Trophoblast cell (in vitro differentiated cells and primary cell): Measurements from ENCODE around the gene ZBTB32.

Source experiments
- DNase-seq, 2 donors: peaks; one replicate each; pipeline ENCODE4 v3.0.0-alpha.2; 2016
- H2AFZ ChIP-seq: 2 replicates; pipeline ENCODE4 v1.6.1; 2013; ENCODE audit warnings: low read length, moderate library complexity, mild to moderate bottlenecking; ENCODE audit not compliant: insufficient read depth, poor library complexity
- H2AK5ac ChIP-seq: 2 replicates; pipeline ENCODE4 v1.6.1; 2013; ENCODE audit warnings: mild to moderate bottlenecking, low read length
- H2BK120ac ChIP-seq: 2 replicates; pipeline ENCODE4 v1.6.1; 2013; ENCODE audit warnings: low read length, mild to moderate bottlenecking, moderate library complexity; ENCODE audit not compliant: insufficient read depth, poor library complexity
- H2BK12ac ChIP-seq: 2 replicates; pipeline ENCODE4 v1.6.1; 2013; ENCODE audit warnings: mild to moderate bottlenecking, low read length, moderate library complexity
- H2BK5ac ChIP-seq: 2 replicates; pipeline ENCODE4 v1.6.1; 2013; ENCODE audit warnings: low read length, low read depth, moderate library complexity, mild to moderate bottlenecking; ENCODE audit not compliant: poor library complexity
- H3K14ac ChIP-seq: 2 replicates; pipeline ENCODE4 v1.6.1; 2013; ENCODE audit warnings: mild to moderate bottlenecking, low read length
- H3K18ac ChIP-seq: 2 replicates; pipeline ENCODE4 v1.6.1; 2013; ENCODE audit warnings: mild to moderate bottlenecking, low read length
- H3K23ac ChIP-seq: 2 replicates; pipeline ENCODE4 v1.6.1; 2013; ENCODE audit warnings: low read length
- H3K27ac ChIP-seq: 2 replicates; pipeline ENCODE4 v1.5.1; 2013; ENCODE audit warnings: low read depth, mild to moderate bottlenecking, inconsistent platforms, low read length, moderate library complexity
- H3K27me3 ChIP-seq: 2 replicates; pipeline ENCODE4 v1.6.1; 2013; ENCODE audit warnings: inconsistent platforms, mild to moderate bottlenecking, low read length, moderate library complexity; ENCODE audit not compliant: insufficient read depth
- H3K36me3 ChIP-seq, 2 experiments: 1 replicate in 1 of 2; 2 replicates in 1 of 2; pipeline ENCODE4 v1.6.1; 2013; ENCODE audit warnings: low read length in 2 of 2, mild to moderate bottlenecking in 2 of 2, moderate library complexity in 1 of 2; ENCODE audit not compliant: insufficient read depth in 2 of 2, control insufficient read depth in 1 of 2
- H3K4ac ChIP-seq: 2 replicates; pipeline ENCODE4 v1.6.1; 2013; ENCODE audit warnings: low read depth, mild to moderate bottlenecking, low read length, moderate library complexity
- H3K4me1 ChIP-seq, 2 experiments: 1 replicate in 1 of 2; 2 replicates in 1 of 2; pipeline ENCODE4 v1.6.1; 2013; ENCODE audit warnings: low read length in 2 of 2, mild to moderate bottlenecking in 2 of 2, moderate library complexity in 1 of 2; ENCODE audit not compliant: insufficient read depth in 2 of 2, control insufficient read depth in 1 of 2
- H3K4me2 ChIP-seq: 2 replicates; pipeline ENCODE4 v1.6.1; 2013; ENCODE audit warnings: inconsistent platforms, mild to moderate bottlenecking, low read length, moderate library complexity
- H3K4me3 ChIP-seq: 2 replicates; pipeline ENCODE4 v1.5.1; 2013; ENCODE audit warnings: mild to moderate bottlenecking, low read depth, low read length, inconsistent platforms
- H3K79me1 ChIP-seq: one replicate; pipeline ENCODE4 v1.6.1; 2013; ENCODE audit warnings: low read length
- H3K79me2 ChIP-seq: 2 replicates; pipeline ENCODE4 v1.6.1; 2013; ENCODE audit warnings: low read length, mild to moderate bottlenecking; ENCODE audit not compliant: control insufficient read depth, insufficient read depth, poor library complexity
- H3K9ac ChIP-seq: 2 replicates; pipeline ENCODE4 v1.6.1; 2013; ENCODE audit warnings: mild to moderate bottlenecking, low read length
- H3K9me3 ChIP-seq: 2 replicates; pipeline ENCODE4 v1.6.1; 2013; ENCODE audit warnings: low read depth, mild to moderate bottlenecking, control low read depth, inconsistent platforms, low read length; ENCODE audit not compliant: insufficient read depth
- H4K12ac ChIP-seq: 2 replicates; pipeline ENCODE4 v1.6.1; 2013; ENCODE audit warnings: low read depth, mild to moderate bottlenecking, low read length, moderate library complexity
- H4K8ac ChIP-seq: 2 replicates; pipeline ENCODE4 v1.6.1; 2013; ENCODE audit warnings: low read depth, mild to moderate bottlenecking, low read length, moderate library complexity
- H4K91ac ChIP-seq: one replicate; pipeline ENCODE4 v1.6.1; 2013; ENCODE audit warnings: low read depth, mild to moderate bottlenecking, low read length, moderate library complexity
- WGBS: extraction: QIAGEN DNeasy Blood & Tissue Kit; methylation state at CpG from one replicate; pipeline ENCODE4 v1.1.7; 2013; ENCODE audit warnings: missing lambda C conversion rate; ENCODE audit not compliant: insufficient read length, insufficient coverage; ENCODE audit errors: extremely low coverage; 5-methylcytosine and 5-hydroxymethylcytosine counted together

ZBTB32 gene

GRCh38 chr19:35754370-35755130 is 50.2 kb downstream of the ZBTB32 start:
- Histone ChIP-seq H3K14ac (no peak overlapping the region), H3K36me3 (peaks cover 33 to 37% of the 10 kb centered on the region in 2 experiments), H2AFZ (no peak overlapping the region), H3K4me2 (no peak overlapping the region), H2BK120ac (no peak overlapping the region), H4K12ac (no peak overlapping the region), H3K4ac (no peak overlapping the region), H3K9me3 (peaks cover 4% of the 10 kb centered on the region), H3K79me2 (peaks cover 8% of the 10 kb centered on the region), H3K79me1 (peaks cover 30% of the 10 kb centered on the region), H4K8ac (no peak overlapping the region), H2AK5ac (no peak overlapping the region), H3K27me3 (no peaks in the 10 kb centered on the region), H3K23ac (no peak overlapping the region), H3K27ac (peak overlapping the region; percentile 25), H3K4me1 (peaks cover 33 to 34% of the 10 kb centered on the region in 2 experiments), H2BK5ac (no peak overlapping the region), H2BK12ac (no peak overlapping the region), H4K91ac (peak overlapping the region; percentile 23), H3K4me3 (no peak overlapping the region), H3K18ac (no peak overlapping the region), H3K9ac (no peak overlapping the region)
- WGBS: no CpG with 5 or more reads among the region's 13 CpGs
- no peak for DNase-seq

- peak overlapping the region; percentile 88 for H2BK120ac ChIP-seq
- peaks cover 27% of the 10 kb centered on the region for H3K79me1 ChIP-seq
- peaks cover 36 to 38% of the 10 kb centered on the region in 2 experiments for H3K36me3 ChIP-seq
- peak overlapping the region; percentile 47 for H2BK12ac ChIP-seq
- WGBS: no CpG with 5 or more reads among the region's 17 CpGs
- no peak overlapping the region for H3K9ac ChIP-seq
- peak overlapping the region; percentile 91 for H4K91ac ChIP-seq
- no peak overlapping the region for H2AK5ac ChIP-seq
- H3K9me3 ChIP-seq: peaks cover 4% of the 10 kb centered on the region
- peak overlapping the region; percentile 57 for H3K4me2 ChIP-seq
- no peaks in the 10 kb centered on the region for H3K27me3 ChIP-seq
- no peak overlapping the region for H3K23ac ChIP-seq
- peaks cover 29 to 30% of the 10 kb centered on the region in 2 experiments for H3K4me1 ChIP-seq
- no peak overlapping the region for H3K4me3 ChIP-seq
- peak overlapping the region; percentile 68 for H2BK5ac ChIP-seq
- H4K12ac ChIP-seq: peak overlapping the region; percentile 21
- no peak overlapping the region for H2AFZ ChIP-seq
- peak overlapping the region; percentile 93 for H3K27ac ChIP-seq
- H3K18ac ChIP-seq: peak overlapping the region; percentile 18
- H3K14ac ChIP-seq: peak overlapping the region; percentile 59
- H4K8ac ChIP-seq: peak overlapping the region; percentile 67
- H3K79me2 ChIP-seq: peaks cover 6% of the 10 kb centered on the region
- no peak overlapping the region for H3K4ac ChIP-seq
- DNase-seq: no peak
Observed at GRCh38 chr19:35755131-35755549, 50.8 kb downstream of the ZBTB32 start.

GRCh38 chr19:35755550-35756376 is 51.4 kb downstream of the ZBTB32 start:
- H3K14ac ChIP-seq: peak overlapping the region; percentile 86
- DNase-seq: peak; percentile 14 to 34
- H2BK12ac ChIP-seq: peak overlapping the region; percentile 78
- peak overlapping the region; percentile 88 for H2BK120ac ChIP-seq
- peaks cover 4% of the 10 kb centered on the region for H3K9me3 ChIP-seq
- H3K27me3 ChIP-seq: no peaks in the 10 kb centered on the region
- peak overlapping the region; percentile 22 for H4K12ac ChIP-seq
- H4K8ac ChIP-seq: peak overlapping the region; percentile 67
- H3K4me2 ChIP-seq: peak overlapping the region; percentile 57
- H3K9ac ChIP-seq: no peak overlapping the region
- peak overlapping the region; percentile 49 for H2AK5ac ChIP-seq
- H3K27ac ChIP-seq: peak overlapping the region; percentile 93
- peak overlapping the region; percentile 51 for H3K18ac ChIP-seq
- no peak overlapping the region for H3K23ac ChIP-seq
- H3K79me1 ChIP-seq: peaks cover 27% of the 10 kb centered on the region
- H2AFZ ChIP-seq: no peak overlapping the region
- H3K4me1 ChIP-seq: peaks cover 29 to 31% of the 10 kb centered on the region in 2 experiments
- H3K79me2 ChIP-seq: peaks cover 6% of the 10 kb centered on the region
- peak overlapping the region; percentile 91 for H4K91ac ChIP-seq
- H2BK5ac ChIP-seq: peak overlapping the region; percentile 68
- peak overlapping the region; percentile 68 for H3K4ac ChIP-seq
- H3K36me3 ChIP-seq: peaks cover 37 to 39% of the 10 kb centered on the region in 2 experiments
- WGBS: no CpG with 5 or more reads among the region's 74 CpGs
- H3K4me3 ChIP-seq: no peak overlapping the region

GRCh38 chr19:35756377-35757230 is 52.2 kb downstream of the ZBTB32 start, which contains the start of gene HSPB6:
HSPB6 (minus strand) TSS chr19:35757029; CDS start chr19:35757008, 21 bp downstream.
- H3K4ac ChIP-seq: peak within 1 kb of the TSS; percentile 71
- peak within 1 kb of the TSS; percentile 84 for H4K12ac ChIP-seq
- H3K4me3 ChIP-seq: no peak within 1 kb of the TSS
- H3K4me2 ChIP-seq: peak within 1 kb of the TSS; percentile 69
- H4K91ac ChIP-seq: peak within 1 kb of the TSS; percentile 91
- H3K9ac ChIP-seq: peak within 1 kb of the TSS; percentile 64
- H3K23ac ChIP-seq: no peak within 1 kb of the TSS
- H2AK5ac ChIP-seq: peak within 1 kb of the TSS; percentile 91
- peaks cover 6% of the 10 kb centered on the region for H3K79me2 ChIP-seq
- H3K9me3 ChIP-seq: peaks cover 4% of the 10 kb centered on the region
- peak within 1 kb of the TSS; percentile 93 for H2BK120ac ChIP-seq
- H3K18ac ChIP-seq: peak within 1 kb of the TSS; percentile 85
- H4K8ac ChIP-seq: peak within 1 kb of the TSS; percentile 87
- peaks cover 41 to 42% of the 10 kb centered on the region in 2 experiments for H3K36me3 ChIP-seq
- WGBS: no CpG with 5 or more reads among the region's 52 CpGs
- H3K4me1 ChIP-seq: peaks cover 29 to 31% of the 10 kb centered on the region in 2 experiments
- H3K27ac ChIP-seq: peak within 1 kb of the TSS; percentile 93
- H3K27me3 ChIP-seq: no peaks in the 10 kb centered on the region
- H2BK5ac ChIP-seq: peak within 1 kb of the TSS; percentile 88
- H2BK12ac ChIP-seq: peak within 1 kb of the TSS; percentile 83
- no peak for DNase-seq
- peak within 1 kb of the TSS; percentile 86 for H3K14ac ChIP-seq
- H3K79me1 ChIP-seq: peaks cover 27% of the 10 kb centered on the region
- peak within 1 kb of the TSS; percentile 58 for H2AFZ ChIP-seq
